ENCODE data around the gene PCNT. TPM values are rescaled to one million over a fixed set of nuclear protein-coding genes. Genes with fewer than 3 reads are reported as not detected.

PCNT gene
- total and polyA plus RNA-seq, 2 donors (not counting 1 experiment from before 2014, with no cell fraction given): 20.3 to 58.1 TPM

DNA sequence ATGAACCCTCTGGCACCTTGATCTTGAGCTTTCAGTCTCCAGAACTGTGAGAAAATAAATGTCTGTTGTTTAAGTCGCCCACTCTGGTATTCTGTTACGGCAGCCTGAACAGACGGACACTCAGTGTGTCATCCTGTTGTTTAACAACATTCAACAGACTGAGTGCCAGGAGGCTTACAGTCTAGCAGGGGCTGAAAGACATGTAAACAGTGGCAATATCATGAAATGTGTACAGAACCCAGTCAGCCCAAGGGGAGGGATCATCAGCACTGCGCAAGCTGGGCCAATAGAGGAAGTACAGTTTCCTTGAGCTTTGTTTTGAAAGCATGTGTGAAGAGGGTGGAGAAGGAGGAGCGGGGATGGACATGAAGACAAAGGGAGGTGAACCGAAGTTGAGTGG is 148.3 kb downstream of the PCNT start:
- no peak overlapping the region for H3K4me3 Mint-ChIP-seq
- intact Hi-C loops (cut with micrococcal nuclease): no loop called here
- peaks cover 21% of the 10 kb centered on the region for H3K79me2 ChIP-seq (ENCODE audit: control insufficient read depth, insufficient read depth, low read length)
- H3K9me3 ChIP-seq (ENCODE audit: control extremely low read depth in 1 of 3, control insufficient read depth in 2 of 3, insufficient read depth in 1 of 3, low read length in 2 of 3): no peaks in the 10 kb centered on the region
- ChIA-PET CTCF (no interaction called here), POLR2A (no interaction called here)
- no peak for ATAC-seq (ENCODE audit: low read depth)
- H2AFZ ChIP-seq (ENCODE audit: insufficient read depth, low read depth, low read length, poor library complexity, severe bottlenecking): peak overlapping the region; percentile 18
- no peaks in the 10 kb centered on the region for H3K27me3 Mint-ChIP-seq
- TF ChIP-seq CTCF (IDR thresholded peaks at IDR 0.05): no peak
- no peak for TF ChIP-seq EZH2 (IDR thresholded peaks at IDR 0.05; ENCODE audit: borderline replicate concordance, insufficient read depth, low read depth, low read length, poor library complexity, severe bottlenecking)
- no peak overlapping the region for H3K4me2 ChIP-seq (replicated peaks; ENCODE audit: low read depth, low read length, poor library complexity, severe bottlenecking)
- no peak overlapping the region for H3K27ac ChIP-seq (ENCODE audit: low read length in 2 of 2)
- no peaks in the 10 kb centered on the region for H3K9me3 Mint-ChIP-seq (ENCODE audit: insufficient read depth)
- H3K36me3 ChIP-seq (replicated peaks in 1 of 2; ENCODE audit: control extremely low read depth in 1 of 2, control insufficient read depth in 1 of 2, extremely low read depth in 1 of 2, insufficient read depth in 2 of 2, low read length in 1 of 2): peaks cover 0 to 2% of the 10 kb centered on the region in 2 experiments
- H3K9ac ChIP-seq (ENCODE audit: low read length): no peak overlapping the region
- H3K27me3 ChIP-seq (replicated peaks in 1 of 4; ENCODE audit: control extremely low read depth in 1 of 4, control insufficient read depth in 3 of 4, insufficient read depth in 4 of 4, low read length in 3 of 4): no peaks in the 10 kb centered on the region
- DNase-seq: peak; percentile 27
- no peaks in the 10 kb centered on the region for H4K20me1 ChIP-seq (ENCODE audit: control insufficient read depth, insufficient read depth, low read length, poor library complexity, severe bottlenecking)
- WGBS (ENCODE audit: insufficient coverage): 63% methylated on average over 6 of the region's 6 CpGs
- peaks cover 11 to 22% of the 10 kb centered on the region in 2 donors for H3K4me1 ChIP-seq (ENCODE audit: control insufficient read depth in 2 of 2, insufficient read depth in 2 of 2, low read length in 2 of 2)
- no peak overlapping the region for H3K4me3 ChIP-seq (ENCODE audit: control extremely low read depth in 1 of 5, extremely low read depth in 1 of 5, insufficient read depth in 1 of 5, low read depth in 2 of 5, low read length in 4 of 5)
- H3K4me1 Mint-ChIP-seq: peaks cover 27% of the 10 kb centered on the region
- peak overlapping the region; percentile 72 for H3K27ac Mint-ChIP-seq

DNA sequence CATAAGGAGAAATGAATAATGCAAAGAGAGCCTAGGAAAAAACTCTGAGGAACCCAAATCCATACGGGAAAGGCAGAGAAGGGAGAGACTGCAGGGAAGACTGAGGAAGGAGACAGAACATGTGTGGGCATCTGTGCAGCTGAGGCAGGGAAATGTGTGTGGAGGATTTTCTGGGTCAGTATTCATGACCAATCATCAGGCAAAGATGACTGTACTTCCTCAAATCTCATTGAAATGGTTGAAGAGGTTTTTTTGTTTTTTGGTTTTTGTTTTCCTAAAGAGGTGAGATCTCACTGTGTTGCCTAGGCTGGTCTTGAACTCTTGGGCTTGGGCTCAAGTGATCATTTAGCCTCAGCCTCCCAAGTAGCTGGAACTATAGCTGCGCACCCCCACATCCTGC is 150.4 kb downstream of the PCNT start:
- no peak overlapping the region for H3K9ac ChIP-seq (ENCODE audit: low read length)
- Mint-ChIP-seq H3K4me1 (peaks cover 27% of the 10 kb centered on the region), H3K27ac (no peak overlapping the region), H3K9me3 (ENCODE audit: insufficient read depth) (no peaks in the 10 kb centered on the region), H3K4me3 (no peak overlapping the region), H3K27me3 (no peaks in the 10 kb centered on the region)
- H4K20me1 ChIP-seq (ENCODE audit: control insufficient read depth, insufficient read depth, low read length, poor library complexity, severe bottlenecking): no peaks in the 10 kb centered on the region
- no peak for TF ChIP-seq CTCF (IDR thresholded peaks at IDR 0.05)
- TF ChIP-seq EZH2 (IDR thresholded peaks at IDR 0.05; ENCODE audit: borderline replicate concordance, insufficient read depth, low read depth, low read length, poor library complexity, severe bottlenecking): no peak
- ChIA-PET CTCF (no interaction called here), POLR2A (no interaction called here)
- intact Hi-C loops (cut with micrococcal nuclease): no loop called here
- H3K9me3 ChIP-seq (ENCODE audit: control extremely low read depth in 1 of 3, control insufficient read depth in 2 of 3, insufficient read depth in 1 of 3, low read length in 2 of 3): no peaks in the 10 kb centered on the region
- H3K4me3 ChIP-seq (ENCODE audit: control extremely low read depth in 1 of 5, extremely low read depth in 1 of 5, insufficient read depth in 1 of 5, low read depth in 2 of 5, low read length in 4 of 5): no peak overlapping the region
- H3K36me3 ChIP-seq (replicated peaks in 1 of 2; ENCODE audit: control extremely low read depth in 1 of 2, control insufficient read depth in 1 of 2, extremely low read depth in 1 of 2, insufficient read depth in 2 of 2, low read length in 1 of 2): no peaks in the 10 kb centered on the region
- no peak overlapping the region for H3K27ac ChIP-seq (ENCODE audit: low read length in 2 of 2)
- H3K4me1 ChIP-seq (ENCODE audit: control insufficient read depth in 2 of 2, insufficient read depth in 2 of 2, low read length in 2 of 2): peaks cover 11 to 22% of the 10 kb centered on the region in 2 donors
- DNase-seq: no peak
- H2AFZ ChIP-seq (ENCODE audit: insufficient read depth, low read depth, low read length, poor library complexity, severe bottlenecking): no peak overlapping the region
- peaks cover 35% of the 10 kb centered on the region for H3K79me2 ChIP-seq (ENCODE audit: control insufficient read depth, insufficient read depth, low read length)
- 89% methylated on average over 2 of the region's 2 CpGs for WGBS (ENCODE audit: insufficient coverage)
- no peak overlapping the region for H3K4me2 ChIP-seq (replicated peaks; ENCODE audit: low read depth, low read length, poor library complexity, severe bottlenecking)
- no peaks in the 10 kb centered on the region for H3K27me3 ChIP-seq (replicated peaks in 1 of 4; ENCODE audit: control extremely low read depth in 1 of 4, control insufficient read depth in 3 of 4, insufficient read depth in 4 of 4, low read length in 3 of 4)
- peak; percentile 28 for ATAC-seq (ENCODE audit: low read depth)

Data from B cell (primary cell).